H9 (cell line): ENCODE measurements around the gene GOLGA8T. TPM values are rescaled to one million over a fixed set of nuclear protein-coding genes. Genes with fewer than 3 reads are reported as not detected.
"Not testable (repeated sequence)": the region's sequence is repeated elsewhere in the genome, so short reads cannot be mapped to it uniquely, and the experiment has no call there.

ENCODE experiments used
- DNase-seq: peaks from one replicate; pipeline ENCODE4 v3.0.0-alpha.2; 2017
- H2AFZ ChIP-seq: one replicate; pipeline ENCODE4 v1.6.1; 2013; ENCODE audit warnings: mild to moderate bottlenecking, low read length, control low read depth, moderate library complexity
- H2AK5ac ChIP-seq: 2 replicates; pipeline ENCODE4 v1.6.1; 2013; ENCODE audit warnings: low read length, control low read depth, mixed read lengths; ENCODE audit not compliant: insufficient read length
- H2BK120ac ChIP-seq: one replicate; pipeline ENCODE4 v1.6.1; 2013; ENCODE audit warnings: low read depth, mild to moderate bottlenecking, low read length, control low read depth, inconsistent platforms; ENCODE audit not compliant: poor library complexity, severe bottlenecking
- H2BK12ac ChIP-seq: 2 replicates; pipeline ENCODE4 v1.6.1; 2013; ENCODE audit warnings: low read length, control low read depth, mixed read lengths, low read depth; ENCODE audit not compliant: insufficient read length
- H2BK15ac ChIP-seq: 2 replicates; pipeline ENCODE4 v1.6.1; 2013; ENCODE audit warnings: low read depth, low read length, control low read depth
- H2BK20ac ChIP-seq: one replicate; pipeline ENCODE4 v1.6.1; 2013; ENCODE audit warnings: low read depth, mild to moderate bottlenecking, low read length, control low read depth, inconsistent platforms; ENCODE audit not compliant: poor library complexity, severe bottlenecking
- H2BK5ac ChIP-seq: 2 replicates; pipeline ENCODE4 v1.6.1; 2013; ENCODE audit warnings: low read length, control low read depth, mixed read lengths; ENCODE audit not compliant: insufficient read length
- H3K14ac ChIP-seq: 2 replicates; pipeline ENCODE4 v1.6.1; 2013; ENCODE audit warnings: low read length, control low read depth; ENCODE audit not compliant: insufficient read depth
- H3K18ac ChIP-seq: 2 replicates; pipeline ENCODE4 v1.6.1; 2013; ENCODE audit warnings: low read depth, mild to moderate bottlenecking, mixed read lengths, low read length, control low read depth; ENCODE audit not compliant: insufficient read length
- H3K23ac ChIP-seq: 2 replicates; pipeline ENCODE4 v1.6.1; 2013; ENCODE audit warnings: low read length, control low read depth, mixed read lengths, low read depth; ENCODE audit not compliant: insufficient read length
- H3K23me2 ChIP-seq: 2 replicates; pipeline ENCODE4 v1.6.1; 2013; ENCODE audit warnings: low read depth, mild to moderate bottlenecking, mixed read lengths, low read length, control low read depth; ENCODE audit not compliant: insufficient read length, poor library complexity, severe bottlenecking
- H3K27ac ChIP-seq: 2 replicates; pipeline ENCODE4 v1.5.1; 2013; ENCODE audit warnings: low read length, control low read depth, mixed read lengths, low read depth; ENCODE audit not compliant: insufficient read length
- H3K27me3 ChIP-seq: 2 replicates; pipeline ENCODE4 v1.6.1; 2013; ENCODE audit warnings: low read length, control low read depth, inconsistent platforms; ENCODE audit not compliant: insufficient read depth
- H3K4ac ChIP-seq: 2 replicates; pipeline ENCODE4 v1.6.1; 2013; ENCODE audit warnings: low read depth, mild to moderate bottlenecking, control low read depth, inconsistent platforms, low read length, moderate library complexity
- H3K4me1 ChIP-seq: 2 replicates; pipeline ENCODE4 v1.6.1; 2013; ENCODE audit warnings: low read length, control low read depth, inconsistent platforms; ENCODE audit not compliant: insufficient read depth
- H3K4me2 ChIP-seq: 2 replicates; pipeline ENCODE4 v1.6.1; 2013; ENCODE audit warnings: low read length, control low read depth, mixed read lengths; ENCODE audit not compliant: insufficient read length, insufficient read depth
- H3K56ac ChIP-seq: 2 replicates; pipeline ENCODE4 v1.6.1; 2013; ENCODE audit warnings: low read depth, mild to moderate bottlenecking, mixed read lengths, low read length, control low read depth; ENCODE audit not compliant: insufficient read length
- H3K79me1 ChIP-seq: 2 replicates; pipeline ENCODE4 v1.6.1; 2013; ENCODE audit warnings: low read depth, mild to moderate bottlenecking, moderate library complexity, low read length, control low read depth, inconsistent platforms; ENCODE audit not compliant: insufficient read depth, poor library complexity, severe bottlenecking
- H3K79me2 ChIP-seq: 2 replicates; pipeline ENCODE4 v1.6.1; 2013; ENCODE audit warnings: low read length, control low read depth, inconsistent platforms; ENCODE audit not compliant: insufficient read depth
- H3K9ac ChIP-seq: 2 replicates; pipeline ENCODE4 v1.6.1; 2013; ENCODE audit warnings: low read length, control low read depth, mixed read lengths; ENCODE audit not compliant: insufficient read length; ENCODE audit errors: extremely low read depth
- H3K9me3 ChIP-seq: one replicate; pipeline ENCODE4 v1.6.1; 2013; ENCODE audit warnings: low read depth, low read length, inconsistent platforms; ENCODE audit not compliant: control insufficient read depth
- H3T11ph ChIP-seq: one replicate; pipeline ENCODE4 v1.6.1; 2013; ENCODE audit warnings: mild to moderate bottlenecking, low read length, control low read depth, inconsistent platforms
- H4K20me1 ChIP-seq: one replicate; pipeline ENCODE4 v1.6.1; 2013; ENCODE audit not compliant: control insufficient read depth, insufficient read length, insufficient read depth
- H4K5ac ChIP-seq: 2 replicates; pipeline ENCODE4 v1.6.1; 2013; ENCODE audit warnings: low read depth, mild to moderate bottlenecking, mixed read lengths, low read length, control low read depth; ENCODE audit not compliant: insufficient read length
- H4K8ac ChIP-seq: replicated peaks from 2 replicates; pipeline ENCODE4 v1.6.1; 2013; ENCODE audit warnings: low read length, control low read depth, mixed read lengths, low read depth; ENCODE audit not compliant: insufficient read length
- H4K91ac ChIP-seq: 2 replicates; pipeline ENCODE4 v1.6.1; 2013; ENCODE audit warnings: low read depth, mild to moderate bottlenecking, moderate library complexity, mixed read lengths, low read length, control low read depth; ENCODE audit not compliant: insufficient read length
- H3K27ac Mint-ChIP-seq, 3 experiments: 2 replicates in 2 of 3; 3 replicates in 1 of 3; pipeline ENCODE4 v1.8.0; 2020 to 2021; ENCODE audit warnings: mixed read lengths in 3 of 3, mild to moderate bottlenecking in 1 of 3, moderate library complexity in 1 of 3
- H3K27me3 Mint-ChIP-seq: 2 replicates; pipeline ENCODE4 v1.8.0; 2021; ENCODE audit warnings: low read depth, mild to moderate bottlenecking, moderate library complexity, mixed read lengths
- H3K36me3 Mint-ChIP-seq, 3 experiments: 2 replicates in 2 of 3; 3 replicates in 1 of 3; pipeline ENCODE4 v1.8.0; 2020 to 2021; ENCODE audit warnings: low read depth in 3 of 3, mixed read lengths in 3 of 3; ENCODE audit not compliant: insufficient read depth in 1 of 3
- H3K4me1 Mint-ChIP-seq, 2 experiments: 2 replicates each; pipeline ENCODE4 v1.8.0; 2020; ENCODE audit warnings: mixed read lengths in 2 of 2
- H3K4me3 Mint-ChIP-seq, 2 experiments: 2 replicates in 1 of 2; 3 replicates in 1 of 2; pipeline ENCODE4 v1.8.0; 2020 to 2021; ENCODE audit warnings: mild to moderate bottlenecking in 2 of 2, mixed read lengths in 2 of 2, moderate library complexity in 1 of 2
- H3K9me3 Mint-ChIP-seq, 2 experiments: 2 replicates in 1 of 2; 3 replicates in 1 of 2; pipeline ENCODE4 v1.8.0; 2020; ENCODE audit warnings: mild to moderate bottlenecking in 2 of 2, mixed read lengths in 2 of 2, moderate library complexity in 1 of 2
- WGBS: extraction: QIAGEN DNeasy Blood & Tissue Kit; methylation state at CpG from one replicate; pipeline ENCODE4 v1.1.7; 2013; ENCODE audit warnings: missing lambda C conversion rate, low lambda C conversion rate, mixed read lengths; ENCODE audit not compliant: insufficient read length; ENCODE audit errors: extremely low coverage; 5-methylcytosine and 5-hydroxymethylcytosine counted together
- total RNA-seq: library from RNA; stranded (reverse); gene quantifications from 2 replicates; pipeline ENCODE4 v1.2.1, GENCODE V29; 2021

GOLGA8T gene
- total RNA-seq, 1 experiment from 2014 or later: not detected

DNA sequence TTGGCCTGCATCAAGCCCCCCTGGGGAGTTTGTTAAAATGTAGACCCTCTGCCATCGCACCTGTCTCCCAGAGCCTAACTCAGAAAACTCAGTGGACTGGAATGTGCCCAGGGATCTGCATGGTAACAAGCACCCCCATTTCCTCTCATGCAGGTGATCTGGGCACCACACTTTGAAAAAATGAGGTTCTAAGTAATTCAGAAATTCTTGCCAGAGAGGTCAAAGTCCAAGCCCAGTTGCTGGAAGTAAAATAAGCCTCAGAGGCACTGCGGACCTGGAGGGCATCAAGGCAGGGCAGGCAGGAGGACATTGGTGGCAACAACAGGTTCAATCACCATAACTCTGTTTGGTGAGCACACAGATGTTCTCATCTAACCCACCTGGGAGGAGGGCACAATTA is 33.0 kb downstream of the GOLGA8T start:
- H3K23ac ChIP-seq, H3K18ac ChIP-seq, H3K27me3 Mint-ChIP-seq, H2BK20ac ChIP-seq, H3K27ac Mint-ChIP-seq, H3K9ac ChIP-seq, H3K27me3 ChIP-seq, H2AFZ ChIP-seq, H3K23me2 ChIP-seq, H3K9me3 Mint-ChIP-seq, H3K36me3 Mint-ChIP-seq, H4K5ac ChIP-seq, H2AK5ac ChIP-seq, H3K9me3 ChIP-seq, H3K27ac ChIP-seq, H3K4me1 Mint-ChIP-seq, H2BK120ac ChIP-seq, H3K79me1 ChIP-seq, H2BK12ac ChIP-seq, H3K4me3 Mint-ChIP-seq, H3K4me2 ChIP-seq, H4K20me1 ChIP-seq, H3K79me2 ChIP-seq, H3K56ac ChIP-seq, H4K8ac ChIP-seq, H3K4me1 ChIP-seq, H4K91ac ChIP-seq, H3K14ac ChIP-seq, H3K4ac ChIP-seq, DNase-seq, H3T11ph ChIP-seq, H2BK15ac ChIP-seq, H2BK5ac ChIP-seq: not testable (repeated sequence)
- WGBS: no CpG with 5 or more reads among the region's 2 CpGs

DNA sequence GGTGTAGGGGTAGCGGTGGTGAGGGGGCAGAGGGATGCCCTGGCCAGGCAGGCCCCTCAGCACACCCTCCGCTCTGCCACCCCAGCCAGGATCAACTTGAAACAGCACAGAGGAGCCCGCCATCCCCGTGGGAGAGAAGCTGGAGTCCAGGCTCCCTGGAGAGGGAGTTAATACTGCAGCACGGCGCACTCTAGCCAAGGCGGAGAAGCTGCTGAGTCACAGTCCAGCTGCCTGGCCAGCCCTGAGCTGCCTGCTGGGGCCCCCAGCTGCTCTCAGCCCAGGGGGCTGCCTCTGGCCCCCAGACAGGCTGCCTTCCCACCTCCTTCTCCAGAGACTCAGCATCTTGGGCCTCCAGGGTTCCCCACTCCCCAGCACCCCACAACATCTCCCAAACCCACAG is 36.6 kb downstream of the GOLGA8T start:
- H2BK120ac ChIP-seq, H3K27ac ChIP-seq, H3K27me3 Mint-ChIP-seq, H4K91ac ChIP-seq, H3K56ac ChIP-seq, H2AK5ac ChIP-seq, H3K36me3 Mint-ChIP-seq, H3K4me1 ChIP-seq, H3K4me1 Mint-ChIP-seq, H4K8ac ChIP-seq, H2BK20ac ChIP-seq, H3K4me3 Mint-ChIP-seq, H3K9ac ChIP-seq, DNase-seq, H3K79me1 ChIP-seq, H3K18ac ChIP-seq, H3K9me3 ChIP-seq, H4K20me1 ChIP-seq, H3K14ac ChIP-seq, H3T11ph ChIP-seq, H2AFZ ChIP-seq, H3K23me2 ChIP-seq, H3K79me2 ChIP-seq, H3K27me3 ChIP-seq, H3K27ac Mint-ChIP-seq, H3K4ac ChIP-seq, H2BK5ac ChIP-seq, H2BK12ac ChIP-seq, H2BK15ac ChIP-seq, H4K5ac ChIP-seq, H3K9me3 Mint-ChIP-seq, H3K4me2 ChIP-seq, H3K23ac ChIP-seq: not testable (repeated sequence)
- WGBS: no CpG with 5 or more reads among the region's 7 CpGs
